Tibial artery (tissue), 4 donors: ENCODE results near the gene IRGC.

Source experiments
- DNase-seq, 2 donors: peaks; one replicate each; pipeline ENCODE4 v3.0.0-alpha.2; 2019
- H3K27ac ChIP-seq, 2 donors: fragments of 200-600 bp; sonication (generic) in 1 of 2; 1 replicate in 1 of 2; 2 replicates in 1 of 2; pipeline ENCODE4 v1.5.1; 2018 to 2019; ENCODE audit warnings: mild to moderate bottlenecking in 1 of 2
- H3K27me3 ChIP-seq, 2 donors: fragments of 200-600 bp; sonication (generic) in 1 of 2; one replicate each; pipeline versions ENCODE4 v1.5.1 to v1.6.0; 2016 to 2019
- H3K36me3 ChIP-seq, 3 donors: fragments of 200-600 bp; sonication (generic) in 2 of 3; one replicate each; pipeline ENCODE4 v1.5.1; 2016 to 2019; ENCODE audit warnings: mild to moderate bottlenecking in 2 of 3
- H3K4me1 ChIP-seq, 4 donors: fragments of 200-600 bp; sonication (generic) in 2 of 4; 1 replicate in 3 of 4; 2 replicates in 1 of 4; pipeline ENCODE4 v1.5.1; 2016 to 2019
- H3K4me3 ChIP-seq, 2 donors: fragments of 200-600 bp; sonication (generic) in 1 of 2; 1 replicate in 1 of 2; 2 replicates in 1 of 2; pipeline ENCODE4 v1.5.1; 2018 to 2019; ENCODE audit warnings: mild to moderate bottlenecking in 2 of 2
- H3K9me3 ChIP-seq, 3 donors: fragments of 200-600 bp; sonication (generic) in 1 of 3; one replicate each; pipeline ENCODE4 v1.5.1; 2016 to 2019
- intact Hi-C: fragments of 100-400 bp; cut with DNase I; formaldehyde crosslinking; loops from one replicate; pipeline ENCODE4 v1.15.0; 2023; ENCODE audit warnings: low total_unique reads
- TF ChIP-seq, protein P1 (sequence below), 2 experiments: fragments of 200-600 bp in 1 of 2; fragments of 450-650 bp in 1 of 2; IDR thresholded peaks; one replicate each; pipeline ENCODE4 v1.5.1; 2017 to 2019; ENCODE audit warnings: antibody characterized with exemption in 2 of 2, mild to moderate bottlenecking in 1 of 2, moderate library complexity in 1 of 2

The IRGC gene

DNA sequence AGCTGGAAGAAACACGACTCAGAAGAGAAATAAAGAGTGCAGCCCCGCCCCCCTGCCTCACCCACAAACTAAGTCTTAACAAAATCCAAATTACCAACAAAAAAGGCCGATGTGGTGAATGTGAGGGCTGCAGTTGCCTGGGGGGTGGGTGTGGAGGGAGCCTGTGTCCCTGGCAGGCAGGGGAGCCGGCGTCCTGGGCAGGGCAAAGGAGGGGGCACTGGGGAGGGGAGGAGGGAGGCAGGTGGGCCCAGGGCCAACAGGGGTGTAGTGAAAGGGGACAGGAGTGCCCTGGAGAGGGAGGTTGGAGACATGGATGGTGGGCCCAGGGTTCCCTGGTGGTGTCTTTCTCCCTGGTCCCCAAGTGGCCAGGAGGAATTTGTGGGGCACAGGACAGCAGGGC is 4.0 kb downstream of the IRGC start:
- Histone ChIP-seq H3K36me3 (no peaks in the 10 kb centered on the region), H3K9me3 (no peaks in the 10 kb centered on the region), H3K27ac (no peak overlapping the region), H3K27me3 (peaks cover 0 to 26% of the 10 kb centered on the region in 2 donors), H3K4me1 (no peaks in the 10 kb centered on the region), H3K4me3 (no peak overlapping the region)
- intact Hi-C loops, result no loop called here
- no peak for DNase-seq
- TF ChIP-seq, protein P1, sequence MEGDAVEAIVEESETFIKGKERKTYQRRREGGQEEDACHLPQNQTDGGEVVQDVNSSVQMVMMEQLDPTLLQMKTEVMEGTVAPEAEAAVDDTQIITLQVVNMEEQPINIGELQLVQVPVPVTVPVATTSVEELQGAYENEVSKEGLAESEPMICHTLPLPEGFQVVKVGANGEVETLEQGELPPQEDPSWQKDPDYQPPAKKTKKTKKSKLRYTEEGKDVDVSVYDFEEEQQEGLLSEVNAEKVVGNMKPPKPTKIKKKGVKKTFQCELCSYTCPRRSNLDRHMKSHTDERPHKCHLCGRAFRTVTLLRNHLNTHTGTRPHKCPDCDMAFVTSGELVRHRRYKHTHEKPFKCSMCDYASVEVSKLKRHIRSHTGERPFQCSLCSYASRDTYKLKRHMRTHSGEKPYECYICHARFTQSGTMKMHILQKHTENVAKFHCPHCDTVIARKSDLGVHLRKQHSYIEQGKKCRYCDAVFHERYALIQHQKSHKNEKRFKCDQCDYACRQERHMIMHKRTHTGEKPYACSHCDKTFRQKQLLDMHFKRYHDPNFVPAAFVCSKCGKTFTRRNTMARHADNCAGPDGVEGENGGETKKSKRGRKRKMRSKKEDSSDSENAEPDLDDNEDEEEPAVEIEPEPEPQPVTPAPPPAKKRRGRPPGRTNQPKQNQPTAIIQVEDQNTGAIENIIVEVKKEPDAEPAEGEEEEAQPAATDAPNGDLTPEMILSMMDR (IDR thresholded peaks at IDR 0.05), result no peak

DNA sequence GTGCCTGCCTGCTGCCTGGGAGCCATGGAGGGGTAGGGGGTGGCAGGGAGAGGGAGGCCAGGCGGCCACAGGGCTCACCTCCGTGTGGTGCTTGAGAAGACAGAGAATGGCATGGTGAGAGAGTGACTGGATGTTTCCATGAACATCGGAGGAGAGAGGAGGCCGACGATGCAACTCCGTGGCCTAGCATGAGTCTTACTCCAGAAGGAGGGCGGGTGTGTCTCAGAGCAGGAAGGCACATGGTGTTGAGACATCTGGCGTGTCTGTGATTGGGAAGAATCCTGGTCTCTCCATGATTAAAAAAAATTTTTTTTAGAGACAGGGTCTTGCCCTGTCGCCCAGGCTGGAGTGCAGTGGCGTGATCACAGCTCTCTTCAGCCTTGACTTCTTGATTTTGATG is 5.1 kb downstream of the IRGC start:
- Histone ChIP-seq H3K36me3 (no peaks in the 10 kb centered on the region), H3K27me3 (peaks cover 0 to 26% of the 10 kb centered on the region in 2 donors), H3K4me3 (no peak overlapping the region), H3K4me1 (no peaks in the 10 kb centered on the region), H3K27ac (no peak overlapping the region), H3K9me3 (no peaks in the 10 kb centered on the region)
- no peak for DNase-seq
- TF ChIP-seq, protein P1 (IDR thresholded peaks at IDR 0.05), result no peak
- intact Hi-C loops, result no loop called here

DNA sequence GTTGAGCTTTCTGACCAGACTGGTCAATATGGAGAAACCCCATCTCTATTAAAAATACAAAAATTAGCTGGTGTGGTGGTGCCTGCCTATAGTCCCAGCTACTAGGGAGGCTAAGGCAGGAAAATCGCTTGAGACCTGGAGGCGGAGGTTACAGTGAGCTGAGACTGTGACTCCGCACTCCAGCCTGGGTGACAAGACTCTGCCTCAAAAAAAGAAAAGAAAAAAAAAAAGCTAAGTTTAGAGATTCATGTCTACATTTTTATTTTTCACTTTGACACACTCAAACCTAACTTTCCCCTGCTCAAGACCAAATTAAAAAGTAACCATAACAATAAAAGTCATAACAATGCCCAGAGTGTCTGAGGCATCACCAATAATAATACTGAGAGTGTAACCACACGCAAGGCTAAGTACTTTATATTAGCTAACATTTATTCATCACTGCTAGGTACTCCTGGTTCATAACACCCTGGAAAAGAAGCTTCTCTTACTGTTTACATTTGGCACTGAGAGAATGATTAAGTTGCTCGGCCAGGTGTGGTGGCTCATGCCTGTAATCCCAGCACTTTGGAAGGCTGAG is 5.7 kb downstream of the IRGC start:
- no peak overlapping the region for H3K4me3 ChIP-seq
- TF ChIP-seq, protein P1 (IDR thresholded peaks at IDR 0.05), result no peak
- H3K27me3 ChIP-seq, result peaks cover 0 to 26% of the 10 kb centered on the region in 2 donors
- H3K9me3 ChIP-seq, result no peaks in the 10 kb centered on the region
- H3K27ac ChIP-seq, result no peak overlapping the region
- no peaks in the 10 kb centered on the region for H3K36me3 ChIP-seq
- DNase-seq, result no peak
- no peaks in the 10 kb centered on the region for H3K4me1 ChIP-seq
- intact Hi-C loops, result no loop called here

DNA sequence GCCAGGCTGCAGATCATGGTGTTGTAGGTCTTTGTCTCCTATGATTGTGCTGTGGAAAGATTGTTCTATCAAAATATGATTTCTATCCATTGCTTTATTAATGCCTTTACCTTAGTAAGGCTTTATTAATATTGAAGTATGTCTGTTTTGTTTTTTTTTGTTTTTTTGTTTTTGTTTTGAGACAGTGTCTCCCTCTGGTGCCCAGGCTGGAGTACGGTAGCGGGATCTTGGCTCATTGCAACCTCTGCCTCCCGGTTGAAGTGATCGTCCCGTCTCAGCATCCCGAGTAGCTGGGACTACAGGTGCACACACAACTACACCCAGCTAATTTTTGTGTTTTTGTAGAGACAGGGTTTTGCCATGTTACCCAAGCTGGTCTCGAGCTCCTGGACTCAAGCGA is 7.7 kb downstream of the IRGC start:
- Histone ChIP-seq H3K27me3 (peaks cover 0 to 17% of the 10 kb centered on the region in 2 donors), H3K4me1 (no peaks in the 10 kb centered on the region), H3K9me3 (no peaks in the 10 kb centered on the region), H3K27ac (no peak overlapping the region), H3K36me3 (peaks cover 4 to 9% (median 7%) of the 10 kb centered on the region in 3 donors), H3K4me3 (no peak overlapping the region)
- intact Hi-C loops, result no loop called here
- TF ChIP-seq, protein P1 (IDR thresholded peaks at IDR 0.05), result no peak
- DNase-seq, result no peak

DNA sequence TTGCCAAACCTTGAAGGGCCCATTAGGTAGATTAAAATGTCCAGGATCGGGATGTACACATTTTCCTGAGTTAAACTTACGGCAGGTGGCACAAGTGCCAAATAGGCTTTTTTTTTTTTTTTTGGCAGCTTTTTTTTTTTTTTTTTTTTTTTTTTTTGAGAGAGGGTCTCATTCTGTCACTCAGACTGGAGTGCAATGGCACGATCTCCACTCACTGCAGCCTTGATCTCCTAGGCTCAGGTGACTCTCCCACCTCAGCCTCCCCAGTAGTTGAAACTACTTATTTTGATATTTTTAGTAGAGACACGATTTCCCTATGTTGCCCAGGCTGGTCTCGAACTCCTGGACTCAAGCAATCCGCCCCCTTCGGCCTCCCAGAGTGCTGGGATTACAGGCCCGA is 9.0 kb downstream of the IRGC start:
- no peak overlapping the region for H3K4me3 ChIP-seq
- H3K27me3 ChIP-seq, result peaks cover 0 to 5% of the 10 kb centered on the region in 2 donors
- no peaks in the 10 kb centered on the region for H3K9me3 ChIP-seq
- peaks cover 11 to 21% (median 20%) of the 10 kb centered on the region in 3 donors for H3K36me3 ChIP-seq
- no peak overlapping the region for H3K27ac ChIP-seq
- no peaks in the 10 kb centered on the region for H3K4me1 ChIP-seq
- no peak for DNase-seq
- intact Hi-C loops, result no loop called here
- TF ChIP-seq, protein P1 (IDR thresholded peaks at IDR 0.05), result no peak

DNA sequence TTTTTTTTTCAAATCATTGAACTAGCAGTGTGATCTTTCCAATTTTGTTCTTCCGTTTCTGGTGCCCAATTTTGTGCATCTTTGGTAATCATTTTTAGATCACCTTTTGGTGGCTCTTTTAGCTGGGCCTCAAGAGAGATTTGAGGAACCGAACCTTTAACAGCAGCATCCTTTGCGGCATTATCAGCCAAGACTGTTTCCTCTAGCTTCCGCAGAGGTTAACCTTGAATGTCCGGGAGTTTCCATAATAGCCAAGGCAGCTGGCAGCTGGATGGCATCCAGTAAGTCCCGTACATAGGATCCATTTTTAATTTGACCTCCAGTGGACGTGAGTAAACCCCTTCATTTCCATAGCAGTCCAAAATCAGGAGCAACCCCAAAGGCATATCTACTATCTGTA is 9.6 kb downstream of the IRGC start:
- Histone ChIP-seq H3K4me3 (no peak overlapping the region), H3K27me3 (peaks cover 0 to 3% of the 10 kb centered on the region in 2 donors), H3K27ac (no peak overlapping the region), H3K36me3 (peaks cover 11 to 26% (median 26%) of the 10 kb centered on the region in 3 donors), H3K9me3 (no peaks in the 10 kb centered on the region), H3K4me1 (no peaks in the 10 kb centered on the region)
- no peak for DNase-seq
- intact Hi-C loops, result no loop called here
- TF ChIP-seq, protein P1 (IDR thresholded peaks at IDR 0.05), result no peak
